Fibroblast of pulmonary artery (primary cell): Measurements from ENCODE around the gene RAB11FIP3.

Experiments used
- DNase-seq: peaks from one replicate; pipeline ENCODE4 v3.0.0-alpha.2; 2010; ENCODE audit warnings: low read depth
- H3K4me3 ChIP-seq: replicated peaks from 2 replicates; pipeline ENCODE4 v1.5.1; 2011; ENCODE audit warnings: low read depth, mild to moderate bottlenecking, control low read depth, low read length, moderate library complexity
- CTCF ChIP-seq: IDR thresholded peaks from 2 replicates; pipeline ENCODE4 v1.5.1; 2011; ENCODE audit warnings: mild to moderate bottlenecking, control low read depth, low read length, inconsistent platforms; ENCODE audit errors: missing control alignments

RAB11FIP3 gene

DNA sequence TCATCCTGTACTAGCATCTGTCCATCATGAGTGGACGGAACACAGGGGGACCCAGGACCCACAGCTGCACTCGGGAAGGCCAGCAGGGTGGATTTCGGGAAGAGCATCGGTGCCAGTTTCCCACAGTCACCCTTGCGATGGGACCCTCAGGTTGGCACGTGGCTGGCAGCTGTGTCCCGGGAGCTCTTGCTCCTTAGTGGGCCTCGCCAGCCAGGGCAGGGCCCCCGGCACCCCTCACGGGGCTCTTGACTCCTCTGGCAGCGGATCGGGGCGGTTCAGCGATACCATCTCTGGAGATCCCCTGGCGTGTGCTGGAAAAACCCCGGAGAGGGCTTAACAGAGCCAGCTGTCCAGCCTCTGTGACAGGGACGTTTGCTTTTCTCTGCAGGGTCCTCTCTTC is 111.3 kb downstream of the RAB11FIP3 start:
- H3K4me3 ChIP-seq, result no peak overlapping the region
- TF ChIP-seq CTCF, result no peak
- DNase-seq, result no peak

- TF ChIP-seq CTCF, result no peak
- no peak overlapping the region for H3K4me3 ChIP-seq
- no peak for DNase-seq
Observed at GRCh38 chr16:537415-538335, 112.2 kb downstream of the RAB11FIP3 start.

DNA sequence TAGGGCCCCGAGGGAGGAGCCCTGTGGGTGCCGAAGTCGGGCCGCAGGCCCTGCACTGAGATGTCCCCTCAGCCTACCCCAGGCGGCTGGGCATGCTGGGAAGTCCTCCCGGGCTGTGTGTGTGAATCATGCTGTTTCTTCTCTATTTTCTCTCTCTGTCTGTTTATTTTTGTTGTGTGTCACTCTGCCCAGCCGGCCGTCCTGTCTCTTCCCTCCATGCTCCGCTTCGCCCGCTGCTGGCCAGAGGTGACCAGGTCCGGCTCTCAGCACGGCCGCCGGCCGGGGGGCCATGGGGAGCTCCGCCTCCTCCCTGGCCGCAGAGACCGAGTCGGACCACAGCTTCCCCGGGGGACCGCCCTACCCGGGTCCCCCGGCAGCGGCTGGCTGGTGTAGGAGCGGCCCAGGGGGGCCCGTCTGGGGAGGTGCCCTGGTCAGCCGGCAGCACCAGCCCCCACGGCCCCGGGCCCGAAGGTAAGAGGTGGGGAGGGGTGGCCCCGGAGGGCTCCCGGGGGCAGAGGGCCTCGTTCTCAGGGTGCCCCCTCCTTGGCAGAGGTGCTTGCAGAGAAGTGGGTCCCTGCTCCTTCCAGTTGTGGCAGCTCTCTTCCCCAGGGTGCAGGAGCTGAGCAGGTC is 114.6 kb downstream of the RAB11FIP3 start:
- DNase-seq, result no peak
- no peak for TF ChIP-seq CTCF
- no peak overlapping the region for H3K4me3 ChIP-seq

- no peak overlapping the region for H3K4me3 ChIP-seq
- no peak for TF ChIP-seq CTCF
- DNase-seq, result no peak
Observed at GRCh38 chr16:540645-541340, 115.3 kb downstream of the RAB11FIP3 start.

DNA sequence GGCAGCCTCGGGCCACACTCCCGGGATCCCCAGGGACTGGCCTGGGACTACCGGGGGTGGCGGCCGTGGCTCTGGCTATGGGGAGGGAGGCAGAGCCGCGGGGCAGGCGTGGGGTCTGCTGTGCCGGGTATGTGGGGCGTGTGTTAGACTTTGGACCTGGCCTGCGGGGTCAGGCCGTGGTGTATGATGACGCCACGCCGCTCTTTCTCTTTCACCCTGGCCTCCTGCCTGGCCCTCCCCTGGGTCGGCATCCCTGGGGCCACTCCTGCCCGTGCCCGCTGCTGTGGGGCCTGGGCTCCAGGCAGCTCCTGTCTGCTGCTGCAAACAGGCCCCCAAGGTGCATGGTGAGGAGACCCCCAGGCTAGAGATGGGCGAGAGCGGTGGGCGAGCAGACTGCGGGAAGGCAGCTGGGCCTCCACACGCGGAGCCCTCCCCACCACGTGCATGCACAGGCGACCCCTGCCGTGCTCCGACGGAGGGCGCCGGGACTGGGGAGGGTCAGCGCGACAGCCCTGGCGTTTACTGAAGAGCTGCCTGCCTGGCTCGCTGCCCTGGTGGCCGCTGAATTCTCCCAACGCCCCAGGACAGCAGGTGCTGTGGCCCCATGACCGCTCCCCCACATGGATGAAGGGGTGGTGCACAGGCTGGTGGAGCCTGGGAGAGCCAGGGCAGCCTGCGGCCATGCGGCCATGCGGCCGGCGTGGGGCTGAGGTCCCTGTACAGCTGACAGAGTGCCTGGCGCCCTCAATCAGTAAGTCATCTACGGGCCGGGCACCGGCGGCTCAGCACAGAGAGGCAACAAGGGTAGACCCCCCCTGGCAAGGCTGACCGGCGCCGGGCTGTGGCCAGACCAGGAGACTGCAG is 118.1 kb downstream of the RAB11FIP3 start:
- no peak for DNase-seq
- no peak for TF ChIP-seq CTCF
- H3K4me3 ChIP-seq, result no peak overlapping the region

DNA sequence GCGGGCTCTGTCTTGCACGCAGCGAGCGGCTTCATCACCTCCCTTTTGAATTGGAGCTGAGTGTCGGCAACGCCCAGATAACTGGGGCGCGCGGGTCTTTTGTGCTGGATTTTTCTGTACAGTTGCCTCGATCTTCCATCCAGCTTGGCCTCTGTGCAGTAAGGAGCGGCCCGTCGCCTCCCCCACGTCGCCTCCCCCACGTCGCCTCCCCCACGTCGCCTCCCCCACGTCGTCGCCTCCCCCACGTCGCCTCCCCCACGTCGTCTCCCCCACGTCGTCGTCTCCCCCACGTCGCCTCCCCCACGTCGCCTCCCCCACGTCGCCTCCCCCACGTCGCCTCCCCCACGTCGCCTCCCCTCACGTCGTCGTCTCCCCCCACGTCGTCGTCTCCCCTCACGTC is 119.1 kb downstream of the RAB11FIP3 start:
- TF ChIP-seq CTCF, result no peak
- no peak overlapping the region for H3K4me3 ChIP-seq
- DNase-seq, result no peak
